GM18861 (cell line): ENCODE measurements around the gene PARG.
"Not testable (repeated sequence)": the region's sequence is repeated elsewhere in the genome, so short reads cannot be mapped to it uniquely, and the experiment has no call there.

Source experiments
- ATAC-seq: cut with Tn5 transposase; IDR thresholded peaks from one replicate; pipeline ENCODE4 v1.9.1; 2021; ENCODE audit not compliant: unreplicated experiment

Gene PARG

GRCh38 chr10:49831352-49832035 lies 110.3 kb downstream of the PARG start:
- no peak for ATAC-seq

GRCh38 chr10:49830846-49831245 lies 111.0 kb downstream of the PARG start:
- ATAC-seq, result no peak

GRCh38 chr10:49830016-49830415 lies 111.8 kb downstream of the PARG start:
- no peak for ATAC-seq

GRCh38 chr10:49827297-49827696 lies 114.5 kb downstream of the PARG start:
- no peak for ATAC-seq

DNA sequence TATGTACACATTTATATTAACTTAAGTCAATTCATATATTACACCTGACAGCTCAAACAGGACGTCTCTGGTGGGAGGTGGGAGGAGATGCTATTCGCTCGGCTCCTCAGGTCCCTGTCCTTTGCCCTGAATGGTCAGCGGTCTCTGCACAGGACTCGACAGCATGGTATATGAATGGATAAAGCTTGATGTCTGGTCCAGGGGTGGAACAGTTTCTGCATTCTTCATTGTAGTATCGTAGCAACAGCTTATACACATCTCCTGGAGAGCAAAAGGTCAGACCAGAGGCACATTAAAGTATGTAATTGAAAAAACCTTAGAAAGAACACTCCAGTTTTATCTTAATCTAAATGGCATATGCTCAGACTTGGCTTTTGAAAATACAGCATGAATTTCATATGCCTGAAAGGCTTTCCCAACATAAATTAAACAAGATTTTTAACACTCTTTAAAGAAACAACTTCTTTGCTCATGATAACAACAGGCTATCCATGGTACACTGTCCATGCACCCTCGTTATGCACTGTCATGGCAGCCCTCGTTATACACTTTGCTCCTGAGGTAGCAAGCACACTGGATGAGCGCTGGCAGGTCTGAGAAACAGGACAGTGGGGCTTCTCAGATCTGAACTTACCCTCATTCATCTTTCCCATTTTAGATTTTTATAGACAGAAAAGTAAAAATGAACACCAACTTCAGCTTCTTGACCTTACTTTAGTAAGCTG lies 122.4 kb downstream of the PARG start:
- ATAC-seq, result no peak

- no peak for ATAC-seq
Measured at GRCh38 chr10:49817845-49818244, 124.0 kb downstream of the PARG start.

DNA sequence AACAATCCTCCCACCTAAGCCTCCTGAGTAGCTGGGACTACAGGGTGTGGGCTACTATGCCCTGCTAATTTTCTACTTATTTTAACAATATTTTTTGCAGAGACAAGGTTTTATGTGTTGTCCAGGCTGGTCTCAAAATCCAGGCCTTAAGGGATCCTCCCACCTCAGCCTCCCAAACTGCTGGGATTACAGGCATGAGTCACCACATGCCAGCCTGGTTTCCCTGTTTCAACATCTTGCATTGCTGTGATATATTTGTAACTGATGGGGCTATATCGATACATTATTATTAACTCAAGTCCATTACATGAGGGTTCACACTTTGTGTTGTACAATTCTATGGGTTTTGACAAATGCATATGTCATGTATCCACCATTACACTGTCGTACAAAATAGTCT lies 137.8 kb downstream of the PARG start:
- ATAC-seq, result no peak

- no peak for ATAC-seq
Measured at GRCh38 chr10:49798275-49798674, 143.6 kb downstream of the PARG start.

DNA sequence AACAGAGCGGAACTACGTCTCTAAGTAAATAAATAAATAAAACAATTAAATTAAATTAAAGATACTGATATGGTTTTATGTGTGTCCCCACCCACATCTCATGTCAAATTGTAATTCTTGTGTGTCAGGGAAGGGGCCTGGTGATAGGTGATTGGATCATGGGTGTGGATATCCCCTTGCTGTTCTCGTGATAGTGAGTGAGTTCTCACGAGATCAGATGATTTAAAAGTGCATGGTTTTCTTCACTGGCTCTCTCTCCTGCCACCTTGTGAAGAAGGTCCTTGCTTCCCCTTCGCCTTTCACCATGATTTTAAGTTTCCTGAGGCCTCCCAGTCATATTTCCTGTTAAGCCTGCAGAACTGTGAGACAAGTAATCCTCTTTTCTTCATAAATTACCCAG lies 150.7 kb downstream of the PARG start:
- no peak for ATAC-seq

DNA sequence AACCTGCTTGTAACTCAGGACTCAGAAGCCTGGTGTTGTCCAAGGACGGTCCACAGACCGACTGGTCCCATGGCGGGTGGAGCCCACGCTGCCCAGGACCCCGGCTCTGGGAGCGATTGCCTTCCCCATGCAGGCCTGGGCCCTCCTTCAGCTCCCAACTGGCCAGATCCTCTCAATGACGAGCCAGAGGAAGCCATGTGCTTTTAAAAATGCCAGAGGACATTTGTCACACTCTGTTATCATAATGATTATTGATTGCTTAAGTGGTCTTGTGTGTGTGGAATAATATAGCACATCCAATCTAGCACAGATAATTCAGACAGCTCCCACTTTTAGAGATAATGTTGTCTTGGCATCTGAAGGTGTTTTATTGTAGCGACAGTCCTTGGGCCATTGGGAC lies 157.1 kb downstream of the PARG start:
- no peak for ATAC-seq

DNA sequence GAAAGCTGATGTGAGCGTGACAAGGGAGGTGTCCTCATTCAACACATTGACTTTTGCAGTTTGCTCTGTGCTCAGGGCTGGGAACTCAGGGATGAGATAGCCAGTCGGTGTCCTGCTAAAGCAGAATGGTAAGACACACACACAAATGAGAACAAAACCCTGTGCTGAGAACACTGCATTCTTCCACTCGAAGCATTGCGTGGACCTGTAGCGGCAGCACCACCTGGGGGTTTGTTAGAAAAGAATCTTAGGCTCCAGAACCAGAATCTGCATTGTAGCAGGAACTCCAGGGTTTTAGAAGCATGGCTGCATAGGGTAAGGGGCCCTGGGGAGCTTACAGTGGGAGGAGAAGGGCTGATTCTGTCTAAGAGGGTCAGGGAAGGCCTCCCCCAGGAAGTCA lies 158.2 kb downstream of the PARG start:
- ATAC-seq, result no peak

GRCh38 chr10:49781247-49781646 lies 160.6 kb downstream of the PARG start:
- no peak for ATAC-seq

DNA sequence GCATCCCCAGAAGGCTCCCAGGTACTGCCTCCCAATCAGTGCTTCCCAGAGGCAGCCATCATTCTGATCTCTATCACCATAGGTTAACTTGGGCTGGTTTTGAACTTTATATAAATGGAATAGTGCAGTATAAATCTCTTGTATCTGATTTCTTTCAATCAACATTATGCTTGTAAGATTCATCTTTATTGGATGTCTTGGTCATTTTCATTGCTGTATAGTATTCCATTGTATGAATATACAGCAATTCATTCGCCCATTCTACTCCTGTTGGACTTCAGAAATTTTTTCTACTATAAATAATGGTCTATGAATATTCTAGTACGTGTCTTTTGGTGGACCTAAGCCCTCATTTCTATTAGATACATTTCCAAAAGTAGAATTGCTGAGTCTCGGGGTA lies 163.6 kb downstream of the PARG start:
- ATAC-seq, result no peak

- no peak for ATAC-seq
Measured at GRCh38 chr10:49776851-49777250, 165.0 kb downstream of the PARG start.

DNA sequence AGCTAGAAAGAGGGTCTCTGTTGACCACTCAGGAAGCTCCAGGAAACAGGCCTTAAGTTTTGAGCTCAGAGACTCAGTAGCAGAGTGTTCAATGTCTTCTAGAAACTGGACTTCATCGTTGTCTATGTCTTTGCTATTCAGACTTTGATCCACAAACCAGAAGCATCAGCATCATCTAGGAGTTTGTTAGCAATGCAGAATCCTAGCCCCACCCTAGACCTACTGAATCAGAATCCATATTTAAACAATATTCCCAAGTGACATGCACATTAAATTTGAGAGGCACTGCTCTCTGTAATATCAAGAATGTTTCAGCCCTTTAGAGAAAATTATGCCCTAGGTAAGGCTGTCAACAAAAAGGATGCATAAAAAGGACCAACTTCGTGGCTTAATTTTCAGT lies 166.8 kb downstream of the PARG start:
- no peak for ATAC-seq

DNA sequence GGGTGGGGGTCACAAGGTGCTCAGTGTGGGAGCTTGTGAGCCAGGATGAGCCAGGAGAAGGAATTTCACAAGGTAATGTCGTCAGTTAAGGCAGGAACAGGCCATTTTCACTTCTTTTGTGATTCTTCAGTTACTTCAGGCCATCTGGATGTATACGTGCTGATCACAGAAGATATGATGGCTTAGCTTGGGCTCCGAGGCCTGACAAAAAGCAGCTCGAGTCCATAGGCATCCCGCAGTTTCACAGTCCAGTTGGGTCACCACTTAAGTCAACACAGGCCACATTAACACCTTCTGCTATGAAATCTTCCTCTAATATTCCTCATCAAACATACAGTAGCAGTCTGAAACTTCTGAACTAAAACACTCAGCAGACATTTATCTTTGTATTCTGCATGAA lies 168.9 kb downstream of the PARG start:
- not testable (repeated sequence) for ATAC-seq

DNA sequence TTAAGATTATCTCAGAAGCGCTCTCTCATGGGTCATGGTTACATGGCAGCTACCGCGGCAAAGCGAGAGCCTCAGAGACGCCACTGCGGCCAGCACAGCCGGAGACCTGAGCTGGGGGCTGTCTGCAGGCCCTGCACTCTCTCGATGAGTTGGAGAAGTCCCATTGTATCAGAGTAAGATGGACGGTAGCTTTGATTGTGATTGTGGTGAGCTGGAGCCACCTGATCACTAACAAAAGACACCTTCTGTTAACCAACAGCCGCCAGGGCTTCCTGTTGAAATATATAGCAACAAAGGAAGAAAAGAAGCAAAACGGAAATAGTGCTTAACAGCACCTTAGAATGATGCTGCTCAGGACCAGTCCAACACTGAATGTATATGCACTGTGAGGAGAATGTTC lies 170.8 kb downstream of the PARG start:
- ATAC-seq, result not testable (repeated sequence)

GRCh38 chr10:49769692-49770091 lies 172.1 kb downstream of the PARG start:
- ATAC-seq, result no peak

- ATAC-seq, result no peak
Measured at GRCh38 chr10:49768731-49769130, 173.1 kb downstream of the PARG start.

- no peak for ATAC-seq
Measured at GRCh38 chr10:49768329-49768728, 173.5 kb downstream of the PARG start.
